ENCODE results near the gene MTERF2.

- TF ChIP-seq CTCF (conservative IDR thresholded peaks at IDR 0.05; ENCODE audit: low read length) (no peak), EZH2phosphoT487 (IDR thresholded peaks at IDR 0.05; ENCODE audit: borderline replicate concordance, low read depth, low read length) (no peak)
Observed at GRCh38 chr12:107017042-107017441, 30.1 kb upstream of the MTERF2 start.
